Left lung (tissue), 10 donors: ENCODE measurements around the gene FNDC10. TPM values are rescaled to one million over a fixed set of nuclear protein-coding genes. Genes with fewer than 3 reads are reported as not detected.

Experiments
- ATAC-seq: fragments of 200-7000 bp; cut with Tn5 transposase; one replicate; pipeline ENCODE4 v1.9.1; 2020; ENCODE audit warnings: moderate library complexity
- DNase-seq, 4 donors: peaks; one replicate each; pipeline ENCODE4 v3.0.0-alpha.2; 2013 to 2020
- H3K27ac ChIP-seq, 2 donors: fragments of 200-600 bp; sonication (generic) in 1 of 2; one replicate each; pipeline versions ENCODE4 v1.5.0 to v1.8.0; 2020 to 2021
- H3K27me3 ChIP-seq, 2 donors: fragments of 200-600 bp; sonication (generic) in 1 of 2; one replicate each; pipeline versions ENCODE4 v1.5.0 to v1.8.0; 2020 to 2021
- H3K36me3 ChIP-seq, 2 donors: fragments of 200-600 bp; sonication (generic) in 1 of 2; one replicate each; pipeline versions ENCODE4 v1.5.0 to v1.8.0; 2020 to 2021
- H3K4me1 ChIP-seq, 2 donors: fragments of 200-600 bp; one replicate each; pipeline ENCODE4 v1.8.0; 2021
- H3K4me3 ChIP-seq, 2 donors: fragments of 200-600 bp; sonication (generic) in 1 of 2; one replicate each; pipeline versions ENCODE4 v1.5.0 to v1.8.0; 2020 to 2021; ENCODE audit warnings: mild to moderate bottlenecking in 1 of 2
- H3K9me3 ChIP-seq, 2 donors: fragments of 200-600 bp; sonication (generic) in 1 of 2; one replicate each; pipeline versions ENCODE4 v1.5.0 to v1.8.0; 2020 to 2021
- CTCF ChIP-seq, 2 donors: fragments of 200-600 bp; sonication (generic) in 1 of 2; IDR thresholded peaks; one replicate each; pipeline versions ENCODE4 v1.5.0 to v1.8.0; 2021; ENCODE audit warnings: antibody characterized with exemption in 2 of 2
- intact Hi-C, 2 donors: fragments of 100-400 bp; cut with DNase I; formaldehyde crosslinking; loops; one replicate each; pipeline versions ENCODE4 v1.11.2 to v1.14.2; 2022
- polyA plus RNA-seq, 6 donors: library from polyadenylated mRNA; unstranded; fragments of 120-200 nt; gene quantifications; one replicate each; pipeline ENCODE4 v1.2.1, GENCODE V29; 2013; ENCODE audit not compliant: insufficient read length in 6 of 6
- total RNA-seq, 2 donors: library from RNA; stranded (reverse); fragmentation: NEBNext Ultra II Directional; extraction: Animal tissue kit (Norgen Biotek cat#: 25700); gene quantifications; one replicate each; pipeline ENCODE4 v1.2.1, GENCODE V29; 2021
- donor health status: DM: no; HTN: yes; CAD: no.
- donor health status: DM: no; HTN: no; CAD: no.

FNDC10 gene
- total and polyA plus RNA-seq, 8 donors = 1.2 to 12.2 (median 2.3) TPM

GRCh38 chr1:1604374-1605033 is 4.6 kb upstream of the FNDC10 start:
- ATAC-seq (no peak), DNase-seq (peak in 1 of 4 donors; percentile 39)
- H3K4me1 ChIP-seq = peaks cover 5 to 14% of the 10 kb centered on the region in 2 donors
- H3K9me3 ChIP-seq = no peaks in the 10 kb centered on the region
- intact Hi-C loops = no loop called here
- TF ChIP-seq CTCF (IDR thresholded peaks at IDR 0.05) = no peak
- H3K36me3 ChIP-seq = no peaks in the 10 kb centered on the region
- no peak overlapping the region for H3K27ac ChIP-seq
- H3K4me3 ChIP-seq = no peak overlapping the region
- H3K27me3 ChIP-seq = peaks cover 0 to 37% of the 10 kb centered on the region in 2 donors

GRCh38 chr1:1603671-1604373 is 3.9 kb upstream of the FNDC10 start:
- Histone ChIP-seq H3K27ac (no peak overlapping the region), H3K27me3 (peaks cover 4 to 44% of the 10 kb centered on the region in 2 donors), H3K4me3 (no peak overlapping the region), H3K36me3 (no peaks in the 10 kb centered on the region), H3K9me3 (no peaks in the 10 kb centered on the region), H3K4me1 (peaks cover 7 to 20% of the 10 kb centered on the region in 2 donors)
- DNase-seq (peak in 1 of 4 donors; percentile 66), ATAC-seq (no peak)
- intact Hi-C loops = no loop called here
- TF ChIP-seq CTCF (IDR thresholded peaks at IDR 0.05) = no peak

- peak in 2 of 4 donors; percentile 27 to 61 for DNase-seq
- Histone ChIP-seq H3K27ac (no peak overlapping the region), H3K9me3 (no peaks in the 10 kb centered on the region), H3K27me3 (peaks cover 4 to 52% of the 10 kb centered on the region in 2 donors), H3K4me3 (no peak overlapping the region), H3K36me3 (no peaks in the 10 kb centered on the region), H3K4me1 (peaks cover 7 to 23% of the 10 kb centered on the region in 2 donors)
- intact Hi-C loops = no loop called here
- no peak for TF ChIP-seq CTCF (IDR thresholded peaks at IDR 0.05)
- no peak for ATAC-seq
Observed at GRCh38 chr1:1602968-1603506, 3.1 kb upstream of the FNDC10 start.

GRCh38 chr1:1602304-1602967 is 2.5 kb upstream of the FNDC10 start:
- Histone ChIP-seq H3K27me3 (peaks cover 4 to 58% of the 10 kb centered on the region in 2 donors), H3K36me3 (no peaks in the 10 kb centered on the region), H3K4me3 (no peak overlapping the region), H3K4me1 (peaks cover 7 to 29% of the 10 kb centered on the region in 2 donors), H3K27ac (no peak overlapping the region), H3K9me3 (no peaks in the 10 kb centered on the region)
- ATAC-seq (no peak), DNase-seq (peak in 2 of 4 donors; percentile 17 to 29)
- intact Hi-C loops = no loop called here
- no peak for TF ChIP-seq CTCF (IDR thresholded peaks at IDR 0.05)
